GM13977 (cell line): ENCODE data around the gene KIF26B.

Source experiments
- DNase-seq: peaks from one replicate; pipeline ENCODE4 v3.0.0; 2012; ENCODE audit warnings: low spot score
- in situ Hi-C: fragments of 300-500 bp; cut with MboI; formaldehyde crosslinking; loops from one replicate; pipeline ENCODE4 v1.12.0; 2022; ENCODE audit warnings: low sequenced_read_pairs, low pct_unique_long_range_greater_than_20kb, mixed read lengths, inconsistent platforms; ENCODE audit not compliant: unreplicated experiment
- TF ChIP-seq, protein P1 (sequence below): IDR thresholded peaks from 2 replicates; pipeline ENCODE4 v1.5.1; 2012; ENCODE audit warnings: mild to moderate bottlenecking, control low read depth; ENCODE audit not compliant: insufficient read depth; ENCODE audit errors: extremely low read depth, missing control alignments

KIF26B gene

DNA sequence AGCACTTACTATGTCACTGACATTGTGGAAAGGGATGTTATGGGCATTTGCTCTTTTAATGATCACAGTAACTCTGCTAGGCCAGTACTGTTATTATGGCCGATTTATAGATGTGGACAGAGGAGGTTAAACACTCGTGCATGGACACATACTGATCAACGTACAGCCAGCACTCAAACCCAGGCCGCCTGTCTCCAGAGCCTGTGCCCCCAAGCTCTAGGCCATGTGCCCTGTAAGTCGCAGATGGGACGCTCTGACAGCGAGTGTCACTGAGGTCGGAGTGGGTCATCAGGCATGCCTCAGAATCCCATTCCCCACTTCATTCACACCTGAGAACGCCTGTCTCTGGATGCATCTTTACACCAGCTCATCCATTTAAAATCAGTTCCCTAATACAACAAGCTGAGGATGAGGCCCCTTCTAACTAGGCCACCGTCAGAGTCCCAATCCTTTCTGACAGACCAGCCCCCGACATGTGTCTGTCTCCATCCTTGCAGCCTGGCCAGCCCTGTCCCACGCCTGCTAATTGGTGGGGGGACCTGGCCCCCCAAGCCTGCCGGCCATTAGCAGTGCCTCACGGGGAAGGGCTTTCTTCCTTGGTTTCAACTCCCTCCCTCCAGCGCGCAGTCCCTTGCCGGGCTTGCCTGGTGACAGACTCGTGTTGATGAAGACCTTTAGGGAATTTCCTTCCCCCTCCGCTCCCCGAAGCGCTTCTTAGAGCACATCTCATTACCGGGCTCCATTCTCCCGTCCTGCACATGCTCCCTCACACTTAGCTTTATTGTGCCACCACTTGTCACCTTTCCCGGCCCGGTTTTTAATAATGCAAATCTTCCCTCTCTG lies 436.8 kb downstream of the KIF26B start:
- no peak for DNase-seq
- in situ Hi-C loops: no loop called here
- TF ChIP-seq, protein P1, sequence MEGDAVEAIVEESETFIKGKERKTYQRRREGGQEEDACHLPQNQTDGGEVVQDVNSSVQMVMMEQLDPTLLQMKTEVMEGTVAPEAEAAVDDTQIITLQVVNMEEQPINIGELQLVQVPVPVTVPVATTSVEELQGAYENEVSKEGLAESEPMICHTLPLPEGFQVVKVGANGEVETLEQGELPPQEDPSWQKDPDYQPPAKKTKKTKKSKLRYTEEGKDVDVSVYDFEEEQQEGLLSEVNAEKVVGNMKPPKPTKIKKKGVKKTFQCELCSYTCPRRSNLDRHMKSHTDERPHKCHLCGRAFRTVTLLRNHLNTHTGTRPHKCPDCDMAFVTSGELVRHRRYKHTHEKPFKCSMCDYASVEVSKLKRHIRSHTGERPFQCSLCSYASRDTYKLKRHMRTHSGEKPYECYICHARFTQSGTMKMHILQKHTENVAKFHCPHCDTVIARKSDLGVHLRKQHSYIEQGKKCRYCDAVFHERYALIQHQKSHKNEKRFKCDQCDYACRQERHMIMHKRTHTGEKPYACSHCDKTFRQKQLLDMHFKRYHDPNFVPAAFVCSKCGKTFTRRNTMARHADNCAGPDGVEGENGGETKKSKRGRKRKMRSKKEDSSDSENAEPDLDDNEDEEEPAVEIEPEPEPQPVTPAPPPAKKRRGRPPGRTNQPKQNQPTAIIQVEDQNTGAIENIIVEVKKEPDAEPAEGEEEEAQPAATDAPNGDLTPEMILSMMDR: no peak

GRCh38 chr1:245592189-245592460 lies 437.3 kb downstream of the KIF26B start:
- DNase-seq: no peak
- TF ChIP-seq, protein P1: no peak
- in situ Hi-C loops: no loop called here

DNA sequence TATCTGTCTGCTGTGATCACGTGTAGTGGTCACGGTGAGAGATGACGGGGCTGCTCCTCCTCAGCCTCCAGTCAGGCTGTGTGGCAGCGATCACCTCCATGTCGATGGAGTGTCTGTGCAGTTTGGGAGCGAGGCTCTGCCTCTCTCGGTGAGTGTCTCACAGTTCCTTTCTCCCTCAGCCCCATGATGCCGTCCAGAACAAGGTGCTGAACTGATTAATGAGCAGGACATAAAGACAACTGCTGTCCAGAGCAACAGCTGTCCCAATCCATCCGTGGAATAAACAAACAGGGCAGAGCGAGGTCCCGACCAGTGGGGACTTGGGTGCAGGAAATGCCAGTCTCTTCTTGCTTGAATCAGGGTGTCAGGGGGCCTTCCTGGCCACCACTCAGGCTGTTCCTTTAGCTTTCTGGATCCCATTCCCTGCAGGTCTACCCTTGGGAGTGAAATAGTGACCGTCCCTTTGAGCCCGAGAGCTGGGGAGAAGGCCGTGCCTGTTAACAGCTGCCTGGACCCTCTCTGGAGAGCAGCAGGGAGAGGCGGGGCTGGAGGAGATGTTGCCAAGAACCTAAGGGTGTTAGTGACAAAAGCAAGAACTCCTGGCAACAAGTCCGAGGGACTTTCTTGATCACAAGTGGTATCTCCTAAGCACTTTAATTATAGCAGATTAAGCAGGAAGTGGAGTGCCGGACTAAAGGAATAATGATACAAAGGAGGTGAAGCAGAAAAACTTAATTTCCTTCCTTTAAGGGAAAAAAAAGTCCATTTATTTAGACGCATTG lies 443.9 kb downstream of the KIF26B start:
- DNase-seq: no peak
- in situ Hi-C loops: no loop called here
- TF ChIP-seq, protein P1: no peak

DNA sequence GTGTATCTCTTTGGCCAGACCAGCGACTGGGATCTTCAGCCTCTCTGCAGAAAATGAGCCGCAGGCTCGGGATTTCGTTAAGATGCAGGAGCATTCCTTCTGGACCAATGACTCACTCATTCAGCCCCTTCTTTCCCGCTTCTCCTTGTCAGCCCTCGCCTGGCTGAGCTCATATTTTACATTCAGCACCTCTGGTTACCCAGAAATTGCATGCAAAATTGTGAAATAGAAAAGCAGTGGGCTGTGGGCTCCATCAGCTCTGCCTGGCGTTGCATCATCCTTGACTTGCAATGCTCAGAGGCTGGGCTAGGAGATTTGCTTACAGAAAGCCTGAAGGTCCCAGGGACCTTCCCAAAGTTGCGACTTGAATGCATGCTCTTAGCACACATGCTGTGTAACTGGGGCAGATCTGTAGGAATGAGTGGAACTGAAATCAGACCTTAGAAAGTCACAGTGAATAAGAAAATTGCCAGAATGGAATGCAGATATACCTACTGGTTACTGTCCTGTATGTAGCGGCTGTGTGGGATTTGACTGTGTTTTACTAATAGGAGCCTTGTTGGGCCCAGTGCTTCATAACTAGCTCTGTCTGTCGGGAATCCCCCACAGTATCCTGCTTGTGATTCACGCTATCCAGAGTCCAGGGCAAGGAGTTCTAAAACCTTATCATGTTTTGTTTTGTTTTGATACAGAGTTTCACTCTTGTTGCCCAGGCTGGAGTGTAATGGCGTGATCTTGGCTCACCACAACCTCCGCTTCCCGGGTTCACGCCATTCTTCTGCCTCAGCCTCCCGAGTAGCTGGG lies 444.8 kb downstream of the KIF26B start:
- in situ Hi-C loops: no loop called here
- TF ChIP-seq, protein P1: no peak
- no peak for DNase-seq

DNA sequence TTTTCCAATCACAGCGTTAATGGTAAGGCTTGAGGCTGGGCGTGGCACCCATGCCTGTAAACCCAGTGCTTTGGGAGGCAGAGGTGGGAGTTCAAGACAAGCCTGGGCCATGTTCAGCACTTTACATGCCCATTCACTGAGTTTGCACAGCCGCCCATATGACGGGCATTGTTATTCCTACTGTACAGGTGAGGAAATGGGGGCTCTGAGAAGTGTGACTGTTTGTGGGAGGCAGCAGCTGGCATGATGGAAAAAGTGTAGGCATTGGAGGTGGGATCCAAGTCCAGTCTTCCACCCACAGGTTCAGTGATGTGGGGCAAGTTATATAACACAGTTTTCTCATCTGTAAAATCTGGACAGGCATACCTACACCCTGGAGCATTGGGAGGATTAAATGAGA lies 445.9 kb downstream of the KIF26B start:
- no peak for DNase-seq
- TF ChIP-seq, protein P1: no peak
- in situ Hi-C loops: no loop called here

DNA sequence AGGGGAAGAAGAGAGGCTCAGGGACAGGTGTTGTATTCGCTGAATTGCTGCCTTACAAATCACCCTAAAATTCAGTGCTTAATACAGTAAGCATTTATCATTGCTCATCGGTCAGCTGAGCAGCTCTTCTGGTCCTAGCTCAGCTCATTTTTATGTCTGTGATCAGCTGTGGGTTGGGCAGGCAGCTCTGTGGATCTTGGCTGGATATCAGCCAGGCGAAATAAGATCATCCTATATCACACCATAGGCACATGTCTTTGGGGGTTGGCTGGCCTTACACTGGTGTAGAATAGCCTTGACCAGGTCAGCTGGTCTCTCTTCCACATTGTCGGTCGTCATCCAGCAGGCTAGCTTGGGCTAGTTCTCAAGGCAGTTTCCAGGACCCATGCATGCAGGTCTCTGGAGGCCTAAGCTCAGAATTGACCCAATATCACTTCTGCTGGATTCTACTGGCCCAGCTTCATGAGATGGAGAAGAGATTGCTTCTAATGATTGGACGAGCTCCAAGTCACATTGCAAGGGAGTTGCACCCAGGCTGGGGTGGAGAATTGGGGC lies 448.6 kb downstream of the KIF26B start:
- TF ChIP-seq, protein P1: no peak
- DNase-seq: no peak
- in situ Hi-C loops: no loop called here
